Measurements from ENCODE around the gene RPS18.

GRCh38 chr6:33251395-33252012, 20.4 kb upstream of the RPS18 start:
- no peak for TF ChIP-seq ARNTL (CRISPR knock-in tag; IDR thresholded peaks at IDR 0.05; ENCODE audit: borderline replicate concordance, low read depth)
- TF ChIP-seq CREB5 (CRISPR knock-in tag; IDR thresholded peaks at IDR 0.05; ENCODE audit: low read depth), result no peak
- TF ChIP-seq ZNF565 (CRISPR knock-in tag; conservative IDR thresholded peaks at IDR 0.05; ENCODE audit: low read depth), result no peak
- no peak for TF ChIP-seq PATZ1 (CRISPR knock-in tag; IDR thresholded peaks at IDR 0.05; ENCODE audit: borderline replicate concordance)
- TF ChIP-seq PPARA (CRISPR knock-in tag; IDR thresholded peaks at IDR 0.05; ENCODE audit: borderline replicate concordance), result no peak
- no peak for TF ChIP-seq TSHZ2 (CRISPR knock-in tag; IDR thresholded peaks at IDR 0.05)
- TF ChIP-seq ZNF8 (CRISPR knock-in tag; IDR thresholded peaks at IDR 0.05), result no peak
- TF ChIP-seq RARB (CRISPR knock-in tag; IDR thresholded peaks at IDR 0.05), result no peak
- no peak for TF ChIP-seq GLIS3 (CRISPR knock-in tag; IDR thresholded peaks at IDR 0.05)
- TF ChIP-seq ESRRG (CRISPR knock-in tag; IDR thresholded peaks at IDR 0.05), result no peak
- no peak for TF ChIP-seq ZFP3 (CRISPR knock-in tag; IDR thresholded peaks at IDR 0.05)
- no peak for TF ChIP-seq ISL1 (CRISPR knock-in tag; IDR thresholded peaks at IDR 0.05)
- no peak for TF ChIP-seq SNAI2 (CRISPR knock-in tag; IDR thresholded peaks at IDR 0.05)
- no peak for TF ChIP-seq TCF4 (CRISPR knock-in tag; IDR thresholded peaks at IDR 0.05; ENCODE audit: borderline replicate concordance)
